ENCODE results near the gene POU4F3.
A peak's percentile ranks its signal among the peaks of the same experiment; 100 is the strongest.
"Not testable (repeated sequence)": the region's sequence is repeated elsewhere in the genome, so short reads cannot be mapped to it uniquely, and the experiment has no call there.

POU4F3 gene

DNA sequence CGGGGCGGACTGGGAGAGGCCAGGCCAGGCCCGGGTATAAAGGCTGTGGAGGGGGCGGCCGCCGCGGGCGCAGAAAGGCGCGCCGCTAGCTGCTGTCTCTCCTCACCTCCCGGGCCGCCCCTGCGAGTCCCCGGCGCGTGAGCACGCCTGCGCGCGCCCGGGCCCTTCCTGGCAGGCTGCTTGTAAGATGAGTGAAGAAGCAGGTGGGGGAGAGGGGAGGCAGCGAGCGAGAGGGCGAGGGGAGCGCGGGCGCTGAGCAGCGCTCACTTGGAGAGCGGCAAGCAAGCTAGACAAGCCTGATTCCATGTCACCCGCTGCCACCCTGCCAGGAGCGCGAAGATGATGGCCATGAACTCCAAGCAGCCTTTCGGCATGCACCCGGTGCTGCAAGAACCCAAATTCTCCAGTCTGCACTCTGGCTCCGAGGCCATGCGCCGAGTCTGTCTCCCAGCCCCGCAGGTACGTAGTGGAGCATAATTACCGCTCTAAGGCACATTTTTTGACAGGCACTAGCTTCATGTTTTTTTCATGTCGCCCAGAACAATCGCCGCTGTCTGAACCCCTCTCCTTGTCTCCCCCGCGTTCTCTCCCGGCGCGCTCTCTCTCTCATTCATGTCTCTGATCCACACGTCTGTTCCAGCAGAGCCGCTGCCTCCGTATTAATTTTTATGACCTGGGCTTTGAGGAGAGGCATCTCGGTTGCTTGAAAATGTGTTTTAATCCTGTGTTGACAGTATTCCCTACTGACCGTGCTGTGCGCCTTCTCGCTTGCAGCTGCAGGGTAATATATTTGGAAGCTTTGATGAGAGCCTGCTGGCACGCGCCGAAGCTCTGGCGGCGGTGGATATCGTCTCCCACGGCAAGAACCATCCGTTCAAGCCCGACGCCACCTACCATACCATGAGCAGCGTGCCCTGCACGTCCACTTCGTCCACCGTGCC, at the start of gene POU4F3:
Gene POU4F3, plus strand, starts transcription at position 66 of the 941 bp plus-strand sequence. Its CDS starts 274 bp downstream, at position 340.
- no peak for DNase-seq (ENCODE audit: low spot score)

GRCh38 chr5:146290318-146290717, 48.3 kb upstream of the POU4F3 start:
- no peak for DNase-seq (ENCODE audit: low spot score)

DNA sequence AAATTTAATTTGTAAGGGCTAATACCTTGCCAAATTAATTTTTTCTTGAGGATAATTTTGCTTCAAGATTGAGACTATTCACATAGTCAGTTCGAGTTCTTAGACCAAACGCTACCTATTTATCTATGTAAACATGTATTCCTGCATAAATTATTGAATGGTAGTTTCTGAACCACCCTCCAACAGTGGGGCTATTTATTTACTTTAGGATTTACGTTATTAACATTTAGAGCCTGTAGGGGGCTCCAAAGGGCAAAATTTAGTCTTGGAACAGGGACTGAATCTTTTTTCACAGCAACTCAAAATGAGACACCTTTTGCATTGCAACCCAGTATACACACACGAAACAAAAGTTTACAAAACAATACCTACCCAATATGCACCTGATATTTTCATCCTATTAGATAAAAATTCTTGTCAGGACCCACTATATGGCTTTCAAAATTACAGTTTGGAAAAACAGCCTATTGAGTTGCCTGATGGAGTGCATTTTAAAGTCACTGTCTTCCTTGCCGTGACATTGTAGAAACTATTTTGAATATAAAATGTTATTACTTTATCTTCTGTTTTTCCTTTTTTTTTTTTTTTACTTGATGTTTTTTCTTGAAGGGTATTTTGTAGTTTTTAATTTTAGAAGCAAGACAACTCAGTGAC, 47.1 kb upstream of the POU4F3 start:
- peak; percentile 44 for DNase-seq (ENCODE audit: low spot score)

DNA sequence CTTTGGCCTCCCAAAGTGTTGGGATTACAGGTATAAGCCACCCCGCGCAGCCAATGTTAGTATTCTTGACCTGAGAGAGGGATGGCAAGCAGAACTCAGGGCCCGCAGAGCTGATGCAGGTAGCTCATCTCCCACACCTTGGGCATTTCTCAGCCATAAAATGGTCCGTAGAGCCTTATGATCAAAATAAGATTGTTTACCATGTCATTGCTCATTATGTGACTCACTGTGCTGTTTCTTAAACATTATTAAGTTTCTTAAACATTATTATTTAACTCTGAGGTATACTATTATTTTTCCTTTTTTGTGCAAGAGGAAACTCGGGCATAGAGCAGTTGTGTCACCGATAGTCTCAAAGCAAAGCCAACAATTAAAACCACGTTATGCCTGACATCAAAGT, 42.4 kb upstream of the POU4F3 start:
- no peak for DNase-seq (ENCODE audit: low spot score)

DNA sequence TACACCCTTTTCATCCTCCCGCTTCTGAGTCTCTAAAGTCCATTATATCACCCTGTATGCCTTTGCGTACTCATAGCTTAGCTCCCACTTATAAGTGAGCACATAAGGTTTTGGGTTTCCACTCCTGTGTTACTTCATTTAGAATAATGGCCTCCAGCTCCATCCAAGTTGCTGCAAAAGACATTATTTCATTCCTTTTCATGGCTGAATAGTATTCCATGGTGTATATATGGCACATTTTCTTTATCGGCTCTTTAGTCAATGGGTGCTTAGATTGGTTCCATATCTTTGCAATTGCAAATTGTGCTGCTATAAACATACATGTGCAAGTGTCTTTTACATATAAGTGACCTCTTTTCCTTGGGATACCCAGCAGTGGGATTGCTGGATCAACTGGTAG, 39.7 kb upstream of the POU4F3 start:
- not testable (repeated sequence) for DNase-seq (ENCODE audit: low spot score)

GRCh38 chr5:146301626-146302025, 37.0 kb upstream of the POU4F3 start:
- no peak for DNase-seq (ENCODE audit: low spot score)

DNA sequence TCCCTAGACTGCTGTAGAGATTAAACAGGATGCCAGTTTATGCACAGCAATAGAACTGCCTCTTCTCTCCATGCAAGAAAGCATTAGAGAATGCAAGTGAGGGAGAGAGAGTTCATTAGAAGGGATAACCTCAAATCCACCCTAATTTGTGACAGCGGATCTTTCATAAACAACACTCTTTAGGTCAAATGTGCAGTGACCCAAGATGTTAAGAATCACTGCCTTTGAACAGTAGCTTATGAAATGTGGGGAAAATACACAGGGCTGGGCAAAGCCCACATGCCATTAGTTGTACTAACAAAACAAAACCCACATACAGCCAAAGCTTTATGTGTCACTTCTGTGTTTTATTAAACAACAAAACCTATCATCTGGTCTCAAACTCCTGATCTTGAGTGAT, 36.2 kb upstream of the POU4F3 start:
- DNase-seq (ENCODE audit: low spot score), result no peak

DNA sequence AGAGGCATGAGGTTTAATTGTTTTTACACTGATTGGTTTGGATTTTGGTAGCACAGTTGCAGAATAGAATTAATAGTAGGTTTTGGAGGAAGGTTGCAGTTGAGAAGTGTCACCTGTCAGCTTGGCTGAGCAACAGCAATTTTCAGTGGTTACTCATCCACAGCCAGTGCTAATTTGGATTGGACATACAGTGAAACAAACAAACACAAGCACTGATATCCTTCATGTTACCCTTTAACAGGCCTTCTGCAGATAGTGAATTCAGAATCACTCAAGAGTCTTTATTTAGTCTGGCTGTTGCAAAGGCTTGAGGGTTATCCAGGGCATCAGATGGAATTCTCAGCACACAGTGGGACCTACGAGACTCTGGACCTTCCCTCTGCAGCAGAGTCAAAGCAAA, 31.8 kb upstream of the POU4F3 start:
- DNase-seq (ENCODE audit: low spot score), result no peak

GRCh38 chr5:146307796-146308195, 30.8 kb upstream of the POU4F3 start:
- no peak for DNase-seq (ENCODE audit: low spot score)

GRCh38 chr5:146310540-146310939, 28.1 kb upstream of the POU4F3 start:
- DNase-seq (ENCODE audit: low spot score), result no peak

DNA sequence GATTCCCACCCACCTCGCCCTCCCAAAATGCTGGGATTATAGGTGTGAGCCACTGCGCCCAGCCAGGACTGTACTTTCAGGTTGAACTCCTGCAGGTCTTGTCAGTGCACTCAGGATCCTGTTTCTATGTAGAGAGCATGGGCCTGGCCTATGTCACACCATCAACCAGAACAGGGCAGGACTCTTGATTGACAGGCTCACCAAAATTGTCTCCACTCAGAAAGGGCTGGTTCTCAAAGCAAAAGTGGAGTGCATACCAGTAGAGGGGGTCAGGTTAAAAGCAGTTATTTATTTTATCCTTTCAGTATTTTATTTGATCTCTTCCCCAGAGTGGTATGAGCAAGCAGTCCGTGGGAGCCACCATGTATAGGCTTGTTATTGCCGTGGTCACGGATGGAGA, 27.4 kb upstream of the POU4F3 start:
- no peak for DNase-seq (ENCODE audit: low spot score)

GRCh38 chr5:146313027-146313426, 25.6 kb upstream of the POU4F3 start:
- no peak for DNase-seq (ENCODE audit: low spot score)

GRCh38 chr5:146321571-146321970, 17.1 kb upstream of the POU4F3 start:
- DNase-seq (ENCODE audit: low spot score), result no peak

GRCh38 chr5:146327257-146327870, 11.3 kb upstream of the POU4F3 start:
- DNase-seq (ENCODE audit: low spot score), result no peak

DNA sequence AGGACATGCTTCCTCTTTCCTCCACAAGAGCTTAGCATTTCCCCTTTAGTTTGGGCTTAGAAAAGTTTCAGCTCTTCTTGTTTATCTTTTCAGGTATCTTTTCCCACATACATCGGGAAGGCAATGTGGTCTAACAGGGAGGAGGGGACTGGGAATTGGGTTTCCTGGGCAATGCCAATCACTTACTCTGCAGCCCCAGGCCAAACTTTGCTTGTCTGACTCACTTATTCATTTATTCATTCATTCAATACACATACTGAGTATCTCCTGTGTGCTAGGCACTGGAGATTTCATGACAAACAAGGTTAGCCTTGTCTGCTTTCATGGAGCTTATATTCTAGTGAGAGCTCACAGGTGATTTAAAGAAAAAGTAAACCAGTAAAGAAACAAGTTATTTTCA, 10.7 kb upstream of the POU4F3 start:
- DNase-seq (ENCODE audit: low spot score), result no peak

GRCh38 chr5:146329697-146330096, 8.9 kb upstream of the POU4F3 start:
- no peak for DNase-seq (ENCODE audit: low spot score)

- DNase-seq (ENCODE audit: low spot score), result no peak
These were observed 7.2 kb upstream of the POU4F3 start for GRCh38 chr5:146331423-146331822.

GRCh38 chr5:146334074-146334533, 4.5 kb upstream of the POU4F3 start:
- no peak for DNase-seq (ENCODE audit: low spot score)

DNA sequence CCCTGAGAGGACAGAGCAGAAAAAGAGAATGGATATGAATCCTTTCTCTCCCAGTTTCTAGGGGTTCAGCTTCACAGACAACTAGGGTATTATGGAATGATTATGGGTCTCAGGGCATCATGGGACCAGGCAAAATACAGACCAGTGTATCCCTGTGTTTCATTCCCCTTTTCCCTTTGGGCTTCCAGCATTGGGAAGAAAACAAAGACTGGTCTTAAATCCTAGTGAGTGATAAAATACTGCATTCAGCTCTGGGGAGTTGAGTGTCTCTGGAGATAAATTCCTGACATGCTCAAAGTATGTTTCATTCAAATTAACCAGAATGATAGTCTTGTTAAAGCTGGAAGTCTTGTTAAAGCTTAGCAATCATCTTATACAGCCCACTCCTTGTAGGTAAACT, 2.4 kb upstream of the POU4F3 start:
- DNase-seq (ENCODE audit: low spot score), result no peak

DNA sequence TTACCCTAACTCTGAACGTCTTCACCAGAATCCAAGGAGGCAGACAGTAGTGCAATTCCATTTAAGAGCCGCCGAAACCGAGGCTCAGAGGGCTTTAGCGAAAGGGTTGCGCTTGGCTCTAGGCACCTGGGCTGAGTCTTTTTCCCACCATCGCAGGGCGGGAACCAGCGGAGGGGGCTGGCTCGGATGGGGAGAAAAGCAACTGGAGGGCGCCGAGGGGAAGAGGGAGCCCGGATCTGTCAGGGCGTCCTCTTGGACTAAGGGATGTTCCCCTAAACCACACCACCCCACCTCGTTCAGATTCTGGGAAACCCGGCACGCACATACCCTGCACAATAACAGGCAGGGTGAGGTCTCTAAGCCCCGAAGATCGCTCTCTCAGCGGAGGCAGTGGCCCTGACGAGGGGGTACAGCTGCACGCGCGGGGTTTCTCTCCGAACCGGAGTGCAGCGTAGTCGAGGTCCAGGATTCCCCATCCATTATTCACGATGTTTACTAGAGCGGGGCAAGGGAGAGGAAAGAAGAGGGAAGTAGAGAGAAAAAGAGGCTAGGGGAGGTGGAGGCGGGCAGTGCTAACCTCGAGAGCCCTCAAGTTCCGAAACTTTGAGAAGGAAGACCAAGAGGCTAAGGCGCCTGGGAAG, 1.3 kb upstream of the POU4F3 start:
- no peak for DNase-seq (ENCODE audit: low spot score)

- DNase-seq (ENCODE audit: low spot score), result no peak
These were observed 711 bp upstream of the POU4F3 start for GRCh38 chr5:146337928-146338327.

DNA sequence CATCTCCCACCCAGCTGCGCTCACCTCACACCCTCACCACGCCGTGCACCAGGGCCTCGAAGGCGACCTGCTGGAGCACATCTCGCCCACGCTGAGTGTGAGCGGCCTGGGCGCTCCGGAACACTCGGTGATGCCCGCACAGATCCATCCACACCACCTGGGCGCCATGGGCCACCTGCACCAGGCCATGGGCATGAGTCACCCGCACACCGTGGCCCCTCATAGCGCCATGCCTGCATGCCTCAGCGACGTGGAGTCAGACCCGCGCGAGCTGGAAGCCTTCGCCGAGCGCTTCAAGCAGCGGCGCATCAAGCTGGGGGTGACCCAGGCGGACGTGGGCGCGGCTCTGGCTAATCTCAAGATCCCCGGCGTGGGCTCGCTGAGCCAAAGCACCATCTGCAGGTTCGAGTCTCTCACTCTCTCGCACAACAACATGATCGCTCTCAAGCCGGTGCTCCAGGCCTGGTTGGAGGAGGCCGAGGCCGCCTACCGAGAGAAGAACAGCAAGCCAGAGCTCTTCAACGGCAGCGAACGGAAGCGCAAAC, 1.1 kb downstream of the POU4F3 start:
- DNase-seq (ENCODE audit: low spot score), result no peak

All from activated CD4-positive, alpha-beta T cell treated with anti-CD3 and anti-CD28 coated beads, Interleukin-2, Interleukin-4, amounts not matched to agents 100 ng/mL and 50 ng/mL, durations not matched to agents 16 hours and 8 hours (primary cell).